Urothelium cell line (cell line): ENCODE measurements around the gene DPH1.

Experiments used
- DNase-seq: peaks from one replicate; pipeline ENCODE4 v3.0.0; 2011; ENCODE audit warnings: low spot score, mixed read lengths
- FAIRE-seq: peaks from 2 replicates; lab custom pipeline; 2011; peaks lifted over from hg19 to GRCh38; lab: Jason Lieb, UNC

The DPH1 gene

DNA sequence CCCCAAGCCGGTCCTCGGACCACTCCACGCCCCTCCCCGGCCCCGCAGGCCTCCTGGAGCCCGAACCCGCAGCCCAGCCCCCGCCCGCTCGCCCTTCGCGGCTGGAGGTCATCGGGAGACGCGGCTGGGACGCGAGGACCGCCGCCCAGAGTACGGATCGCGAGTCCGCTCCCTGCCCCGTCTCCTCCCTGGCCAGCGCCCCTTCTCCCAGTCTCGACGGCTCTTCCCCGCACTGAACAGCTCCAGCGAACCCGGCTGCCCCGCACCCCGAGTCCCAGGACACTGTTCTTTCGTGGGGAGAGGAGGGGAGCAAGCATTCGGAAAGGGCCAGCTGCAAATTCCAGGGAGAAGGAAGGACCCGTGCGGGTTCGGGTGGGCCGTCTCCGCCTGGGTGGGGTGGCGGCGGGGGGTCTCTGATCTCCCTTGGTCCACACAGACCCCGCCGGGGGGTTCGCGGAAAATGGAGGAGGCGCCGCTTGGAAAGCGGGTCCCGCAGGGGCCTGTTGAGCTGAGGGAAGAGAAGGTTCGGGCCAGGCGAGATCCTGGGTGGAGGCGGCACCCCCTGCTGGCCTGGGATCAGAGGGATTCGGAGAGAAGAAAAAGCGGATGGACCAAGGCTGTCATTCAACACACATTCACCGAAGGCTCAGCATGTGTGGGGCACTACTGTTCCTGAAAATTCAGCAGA, 4.2 kb upstream of the DPH1 start:
- DNase-seq (peak; percentile 34), FAIRE-seq (no peak)

- FAIRE-seq (no peak), DNase-seq (no peak)
Measured at GRCh38 chr17:2027528-2028233, 2.3 kb upstream of the DPH1 start.

DNA sequence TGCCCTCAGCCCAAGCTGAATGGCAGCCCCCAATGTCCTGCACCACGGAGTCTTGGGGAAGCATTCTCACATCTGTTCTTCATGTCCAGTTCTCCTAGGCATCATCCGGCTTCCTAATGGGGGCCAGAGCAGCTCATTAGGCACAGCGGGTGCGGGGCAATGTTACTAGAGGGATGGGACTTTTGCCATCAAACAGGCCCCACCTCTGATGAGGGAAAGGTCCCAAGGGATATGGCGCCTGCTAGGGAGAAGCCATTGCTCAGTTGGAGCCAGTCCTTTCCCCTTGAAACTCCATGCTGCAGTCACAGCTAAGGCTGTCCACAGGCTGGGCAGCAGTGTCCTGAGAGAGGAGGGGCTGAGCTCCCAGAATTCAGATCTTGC, 1.7 kb upstream of the DPH1 start:
- DNase-seq (no peak), FAIRE-seq (no peak)

DNA sequence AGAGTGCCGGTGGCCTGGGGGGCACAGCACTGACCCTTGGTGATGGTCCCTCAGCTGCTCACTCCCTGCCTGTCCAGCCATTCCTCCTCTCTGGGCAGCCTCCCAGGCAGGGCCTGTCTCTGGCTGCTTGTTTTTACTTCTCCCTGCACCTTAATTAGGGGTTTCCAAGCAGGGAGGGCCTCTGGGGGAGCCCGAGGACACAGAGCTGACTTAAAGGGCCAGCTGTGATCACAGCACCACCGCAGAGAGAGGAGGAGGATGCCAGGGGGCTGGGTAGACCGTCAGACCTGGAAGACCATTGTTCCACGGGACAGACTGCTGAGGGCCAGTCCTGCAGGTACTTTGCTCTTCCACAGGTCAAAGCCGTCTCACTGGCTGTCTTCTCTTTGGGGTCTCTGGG, 1.2 kb upstream of the DPH1 start:
- FAIRE-seq (no peak), DNase-seq (no peak)

GRCh38 chr17:2030779-2031163, 818 bp downstream of the DPH1 start:
- DNase-seq (no peak), FAIRE-seq (no peak)

GRCh38 chr17:2033153-2033552, 3.2 kb downstream of the DPH1 start:
- DNase-seq: no peak
- FAIRE-seq: no peak

DNA sequence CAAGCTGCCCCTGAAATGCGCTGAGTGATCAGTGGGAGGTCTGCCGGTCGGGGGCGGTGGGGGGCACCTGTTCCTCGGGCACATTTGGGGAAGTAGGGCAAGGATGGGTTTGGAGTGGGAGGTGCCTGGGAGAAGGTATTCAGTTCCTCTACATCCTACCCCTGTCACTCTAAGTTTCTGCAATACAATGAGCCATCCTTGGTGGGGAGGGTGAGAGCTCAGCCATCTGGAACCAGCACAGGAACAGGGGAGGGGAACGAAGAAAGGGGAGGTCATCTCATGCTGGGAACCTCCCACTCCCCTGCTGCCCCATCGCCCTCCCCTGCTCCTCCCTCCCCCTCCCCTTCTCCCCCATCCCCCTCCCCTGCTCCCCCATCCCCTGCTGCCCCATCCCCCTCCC, 4.2 kb downstream of the DPH1 start:
- no peak for FAIRE-seq
- DNase-seq: no peak

GRCh38 chr17:2034806-2035540, 5.0 kb downstream of the DPH1 start:
- no peak for DNase-seq
- no peak for FAIRE-seq

GRCh38 chr17:2035541-2036488, 5.9 kb downstream of the DPH1 start:
- DNase-seq: no peak
- FAIRE-seq: no peak

DNA sequence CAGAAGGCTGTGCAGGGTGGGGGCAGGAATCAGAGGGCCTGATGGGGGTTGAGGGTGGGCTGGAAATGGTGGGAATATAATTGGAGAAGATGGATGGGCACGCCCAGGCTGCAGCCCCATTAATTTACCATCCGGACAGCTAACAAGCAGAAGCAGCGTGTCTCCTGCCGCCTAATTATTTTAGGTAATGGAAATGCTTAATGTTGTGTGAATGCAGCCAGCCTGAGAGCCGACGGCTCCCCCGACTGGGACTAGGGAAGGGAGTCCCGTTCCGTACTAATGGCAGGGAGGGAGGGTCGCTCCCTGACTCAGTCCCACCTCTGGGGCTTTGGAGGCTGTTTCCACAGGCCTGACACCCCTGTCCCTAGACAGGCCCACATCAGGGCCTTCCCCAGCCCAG, 7.2 kb downstream of the DPH1 start:
- no peak for FAIRE-seq
- no peak for DNase-seq

DNA sequence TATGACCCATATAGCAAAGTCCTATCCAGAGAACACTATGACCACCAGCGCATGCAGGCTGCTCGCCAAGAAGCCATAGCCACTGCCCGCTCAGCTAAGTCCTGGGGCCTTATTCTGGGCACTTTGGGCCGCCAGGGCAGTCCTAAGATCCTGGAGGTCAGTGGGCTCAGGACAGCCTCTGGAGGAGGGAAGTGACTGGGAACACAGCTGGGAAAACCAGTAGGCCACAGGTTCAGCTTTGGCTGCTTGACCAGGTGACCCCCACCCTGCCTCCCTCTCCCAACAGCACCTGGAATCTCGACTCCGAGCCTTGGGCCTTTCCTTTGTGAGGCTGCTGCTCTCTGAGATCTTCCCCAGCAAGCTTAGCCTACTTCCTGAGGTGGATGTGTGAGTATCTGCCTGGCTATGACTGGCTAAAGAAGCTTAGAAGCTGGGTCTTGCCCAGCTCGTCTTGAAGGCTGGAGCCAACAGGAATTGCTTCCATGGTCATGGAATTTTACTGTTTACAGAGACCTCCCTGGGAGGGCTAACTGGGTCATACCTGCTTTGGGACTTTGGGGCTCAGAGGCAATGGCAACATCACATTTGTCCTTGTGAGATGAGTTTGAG, 10.4 kb downstream of the DPH1 start:
- no peak for FAIRE-seq
- DNase-seq: no peak

GRCh38 chr17:2040942-2041560, 11.1 kb downstream of the DPH1 start:
- no peak for FAIRE-seq
- DNase-seq: no peak

DNA sequence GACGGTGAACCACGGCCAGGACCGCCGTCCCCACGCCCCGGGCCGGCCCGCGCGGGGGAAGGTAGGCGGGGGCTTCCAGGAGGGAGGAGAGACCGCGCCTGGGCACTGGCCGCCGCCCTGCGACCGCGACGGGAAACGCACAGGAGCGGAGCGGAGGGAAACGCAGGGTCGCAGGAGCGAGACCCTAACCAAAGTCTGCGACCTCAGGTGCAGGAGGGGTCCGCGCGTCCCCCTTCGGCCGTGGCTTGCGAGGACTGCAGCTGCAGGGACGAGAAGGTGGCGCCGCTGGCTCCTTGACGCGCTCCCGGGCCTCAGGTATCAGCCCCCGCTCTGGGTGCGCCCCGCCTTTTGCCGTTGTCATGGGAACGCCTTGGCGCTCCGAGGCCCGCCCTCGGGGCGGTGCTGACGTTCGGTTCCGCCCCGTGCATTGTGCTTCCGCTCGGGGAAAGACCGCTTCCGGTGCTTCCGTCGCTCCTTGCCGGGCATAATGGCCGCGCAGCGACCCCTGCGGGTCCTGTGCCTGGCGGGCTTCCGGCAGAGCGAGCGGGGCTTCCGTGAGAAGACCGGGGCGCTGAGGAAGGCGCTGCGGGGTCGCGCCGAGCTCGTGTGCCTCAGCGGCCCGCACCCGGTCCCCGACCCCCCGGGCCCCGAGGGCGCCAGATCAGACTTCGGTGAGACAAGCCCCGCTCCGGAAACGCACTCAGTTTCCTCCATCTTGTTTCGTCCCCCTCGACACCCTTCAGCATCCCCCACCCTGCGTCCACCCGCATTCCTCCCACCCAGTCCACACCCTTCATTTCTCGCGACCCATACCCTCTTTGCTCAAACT, 11.8 kb downstream of the DPH1 start, which contains the start of gene OVCA2:
OVCA2 (plus strand) TSS at position 462 of the 829 bp plus-strand sequence; CDS start at position 488, 26 bp downstream.
- DNase-seq (peak; percentile 91), FAIRE-seq (no peak)

- FAIRE-seq (no peak), DNase-seq (no peak)
Measured at GRCh38 chr17:2042390-2042847, 12.5 kb downstream of the DPH1 start.

DNA sequence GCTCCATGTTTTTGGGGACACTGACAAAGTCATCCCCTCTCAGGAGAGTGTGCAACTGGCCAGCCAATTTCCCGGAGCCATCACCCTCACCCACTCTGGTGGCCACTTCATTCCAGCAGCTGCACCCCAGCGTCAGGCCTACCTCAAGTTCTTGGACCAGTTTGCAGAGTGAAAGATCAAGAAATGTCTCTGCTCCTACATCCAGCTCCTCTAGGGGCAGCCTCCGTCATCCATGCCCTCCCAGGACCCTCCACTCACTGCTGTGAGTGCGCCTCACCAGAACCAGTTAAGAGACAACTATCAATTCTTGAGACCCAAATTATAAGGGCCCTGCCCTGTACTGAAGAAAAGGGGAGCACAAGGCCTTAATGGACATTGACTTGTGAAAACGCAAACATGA, 13.0 kb downstream of the DPH1 start:
- FAIRE-seq (no peak), DNase-seq (no peak)

DNA sequence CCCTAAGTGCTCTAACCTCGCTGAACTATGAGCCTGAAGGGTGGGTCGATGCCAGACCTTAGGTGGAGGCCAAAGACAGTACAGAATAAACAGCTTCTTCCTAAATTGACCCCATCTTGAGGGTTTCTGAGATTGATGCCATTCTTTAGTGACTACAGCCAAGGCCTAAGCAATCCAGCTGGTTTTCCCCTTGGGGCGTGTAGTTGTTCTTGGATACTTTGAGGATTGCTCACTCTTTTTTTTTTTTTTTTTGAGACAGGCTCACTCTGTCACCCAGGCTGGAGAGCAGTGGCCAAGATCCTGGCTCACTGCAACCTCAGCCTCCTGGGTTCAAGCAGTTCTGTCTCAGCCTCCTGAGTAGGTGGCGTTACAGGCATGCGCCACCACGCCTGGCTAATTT, 13.8 kb downstream of the DPH1 start:
- no peak for DNase-seq
- no peak for FAIRE-seq

GRCh38 chr17:2044263-2044894, 14.4 kb downstream of the DPH1 start:
- FAIRE-seq (no peak), DNase-seq (no peak)

- no peak for FAIRE-seq
- DNase-seq: no peak
Measured at GRCh38 chr17:2047590-2047989, 17.6 kb downstream of the DPH1 start.

DNA sequence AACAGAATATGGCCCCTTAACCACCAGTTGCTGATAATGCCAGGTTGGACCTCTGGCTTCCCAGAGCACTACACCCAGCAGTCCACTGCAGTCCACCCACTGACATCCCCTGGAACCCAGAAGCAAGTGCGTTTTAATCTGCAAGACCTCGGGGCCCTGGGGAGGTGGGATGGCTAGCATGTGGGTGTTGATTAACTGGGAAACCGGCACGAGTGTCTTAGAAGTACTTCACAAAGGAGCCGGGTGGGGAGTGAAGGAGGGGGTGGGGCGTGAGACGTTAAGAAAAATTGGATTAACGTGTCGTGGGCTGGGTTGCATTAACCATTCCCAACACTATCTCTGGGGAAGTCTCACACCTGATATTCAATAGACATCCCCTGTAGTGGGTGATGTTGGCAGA, 18.9 kb downstream of the DPH1 start:
- no peak for FAIRE-seq

More for the DNA sequence above, 18.9 kb downstream of the DPH1 start:
- no peak for DNase-seq
